H1 (cell line): ENCODE measurements around the gene RIMBP2. TPM values are rescaled to one million over a fixed set of nuclear protein-coding genes. Genes with fewer than 3 reads are reported as not detected.

ENCODE experiments used
- CTCF ChIA-PET: fragments of 300-600 bp; sonication (Branson Sonifier 250); formaldehyde crosslinking; loops from one replicate; lab custom pipeline; 2021; ENCODE audit not compliant: partially characterized antibody; lab: Charles Lee
- POLR2A ChIA-PET: fragments of 300-600 bp; sonication (Branson Sonifier 250); formaldehyde crosslinking; loops from one replicate; lab custom pipeline; 2021; ENCODE audit warnings: inconsistent platforms; ENCODE audit not compliant: partially characterized antibody; lab: Charles Lee
- DNase-seq, 2 experiments: peaks; one replicate each; pipeline versions ENCODE4 v3.0.0 to v3.0.0-alpha.2; 2010 to 2022; ENCODE audit warnings: low spot score in 2 of 2, low read depth in 1 of 2, mixed read lengths in 1 of 2
- FAIRE-seq: peaks from 2 replicates; lab custom pipeline; 2011; peaks lifted over from hg19 to GRCh38; lab: Jason Lieb, UNC
- H2AFZ ChIP-seq: 2 replicates; pipeline ENCODE4 v1.8.1; 2012; ENCODE audit warnings: low read length, inconsistent platforms
- H2AK5ac ChIP-seq: 2 replicates; pipeline ENCODE4 v1.6.1; 2013; ENCODE audit warnings: low read depth, low read length
- H2BK120ac ChIP-seq: replicated peaks from 2 replicates; pipeline ENCODE3; 2013; ENCODE audit warnings: low read depth, low read length, inconsistent platforms
- H2BK12ac ChIP-seq: 2 replicates; pipeline ENCODE4 v1.6.1; 2013; ENCODE audit warnings: low read depth, low read length
- H2BK15ac ChIP-seq: 2 replicates; pipeline ENCODE4 v1.6.1; 2013; ENCODE audit warnings: low read length
- H2BK20ac ChIP-seq: 2 replicates; pipeline ENCODE4 v1.6.1; 2013; ENCODE audit warnings: low read length
- H2BK5ac ChIP-seq: 2 replicates; pipeline ENCODE4 v1.6.1; 2013; ENCODE audit warnings: low read depth, low read length
- H3K14ac ChIP-seq: 2 replicates; pipeline ENCODE4 v1.6.1; 2013; ENCODE audit warnings: inconsistent platforms; ENCODE audit not compliant: insufficient read length
- H3K18ac ChIP-seq: 2 replicates; pipeline ENCODE4 v1.6.1; 2013; ENCODE audit warnings: low read length; ENCODE audit errors: extremely low read depth
- H3K23ac ChIP-seq: 2 replicates; pipeline ENCODE4 v1.6.1; 2013; ENCODE audit warnings: inconsistent platforms; ENCODE audit not compliant: insufficient read length
- H3K23me2 ChIP-seq: 2 replicates; pipeline ENCODE4 v1.6.1; 2013; ENCODE audit warnings: low read depth, low read length
- H3K27ac ChIP-seq: 2 replicates; pipeline ENCODE4 v1.6.1; 2011; ENCODE audit warnings: low read depth, low read length, inconsistent platforms
- H3K27me3 ChIP-seq, 4 experiments: replicated peaks in 1 of 4; 1 replicate in 1 of 4; 2 replicates in 3 of 4; pipeline versions ENCODE4 v1.6.1 to v1.8.1; 2011 to 2013; ENCODE audit warnings: low read length in 3 of 4, mild to moderate bottlenecking in 3 of 4, inconsistent platforms in 2 of 4, mixed read lengths in 2 of 4, moderate library complexity in 1 of 4; ENCODE audit not compliant: control insufficient read depth in 3 of 4, insufficient read depth in 3 of 4; ENCODE audit errors: extremely low read depth in 1 of 4
- H3K36me3 ChIP-seq, 4 experiments: 2 replicates each; pipeline versions ENCODE4 v1.6.1 to v1.8.1; 2011 to 2013; ENCODE audit warnings: mild to moderate bottlenecking in 4 of 4, low read length in 3 of 4, moderate library complexity in 2 of 4, control low read depth in 1 of 4, inconsistent platforms in 1 of 4; ENCODE audit not compliant: insufficient read depth in 4 of 4, control insufficient read depth in 2 of 4
- H3K4ac ChIP-seq: replicated peaks from 2 replicates; pipeline ENCODE3; 2013; ENCODE audit warnings: low read length, low read depth, mixed read lengths, inconsistent platforms; ENCODE audit not compliant: insufficient read length
- H3K4me1 ChIP-seq, 4 experiments: replicated peaks in 1 of 4; 1 replicate in 1 of 4; 2 replicates in 3 of 4; pipeline versions ENCODE4 v1.6.1 to v1.8.1; 2011 to 2013; ENCODE audit warnings: low read length in 3 of 4, inconsistent platforms in 2 of 4, mixed read lengths in 1 of 4; ENCODE audit not compliant: insufficient read depth in 4 of 4, control insufficient read depth in 3 of 4
- H3K4me2 ChIP-seq, 2 experiments: 2 replicates each; pipeline versions ENCODE4 v1.6.1 to v1.8.1; 2011 to 2013; ENCODE audit warnings: low read depth in 2 of 2, low read length in 2 of 2, control low read depth in 1 of 2, inconsistent platforms in 1 of 2, mild to moderate bottlenecking in 1 of 2; ENCODE audit not compliant: insufficient read depth in 1 of 2
- H3K4me3 ChIP-seq, 4 experiments: fragments of 200-600, 300-600 bp in 1 of 4; sonication (generic), shearing (Covaris generic), sonication (Bioruptor Twin) in 1 of 4; 2 replicates each; pipeline versions ENCODE4 v1.5.1 to v1.8.1; 2011 to 2016; ENCODE audit warnings: low read length in 4 of 4, low read depth in 3 of 4, control low read depth in 2 of 4, inconsistent platforms in 2 of 4, mild to moderate bottlenecking in 2 of 4, mixed read lengths in 1 of 4, moderate library complexity in 1 of 4; ENCODE audit not compliant: insufficient read depth in 2 of 4; ENCODE audit errors: extremely low read depth in 1 of 4
- H3K56ac ChIP-seq: replicated peaks from 2 replicates; pipeline ENCODE3; 2013; ENCODE audit warnings: low read depth, mild to moderate bottlenecking, mixed read lengths, low read length, inconsistent platforms; ENCODE audit not compliant: insufficient read length
- H3K79me1 ChIP-seq: 2 replicates; pipeline ENCODE4 v1.6.1; 2013; ENCODE audit warnings: low read depth, low read length, control low read depth
- H3K79me2 ChIP-seq, 2 experiments: 2 replicates each; pipeline versions ENCODE4 v1.6.1 to v1.8.1; 2012 to 2013; ENCODE audit warnings: low read length in 2 of 2, mild to moderate bottlenecking in 2 of 2, inconsistent platforms in 1 of 2; ENCODE audit not compliant: insufficient read depth in 2 of 2, control insufficient read depth in 1 of 2
- H3K9ac ChIP-seq, 4 experiments: replicated peaks in 1 of 4; 1 replicate in 1 of 4; 2 replicates in 3 of 4; pipeline versions ENCODE4 v1.6.1 to v1.8.1; 2011 to 2013; ENCODE audit warnings: low read depth in 3 of 4, low read length in 3 of 4, control low read depth in 2 of 4, mild to moderate bottlenecking in 2 of 4, moderate library complexity in 2 of 4, inconsistent platforms in 1 of 4; ENCODE audit errors: extremely low read depth in 1 of 4
- H3K9me3 ChIP-seq, 2 experiments: 2 replicates each; pipeline versions ENCODE4 v1.6.1 to v1.8.1; 2012 to 2013; ENCODE audit warnings: mild to moderate bottlenecking in 2 of 2, moderate library complexity in 2 of 2, control low read depth in 1 of 2, inconsistent platforms in 1 of 2, low read depth in 1 of 2, low read length in 1 of 2, mixed read lengths in 1 of 2; ENCODE audit not compliant: insufficient read depth in 2 of 2
- H4K20me1 ChIP-seq, 2 experiments: replicated peaks in 1 of 2; 2 replicates each; pipeline versions ENCODE3 to v1.8.1; 2011 to 2013; ENCODE audit warnings: inconsistent platforms in 2 of 2, low read length in 2 of 2, mild to moderate bottlenecking in 1 of 2; ENCODE audit not compliant: insufficient read depth in 2 of 2, control insufficient read depth in 1 of 2
- H4K5ac ChIP-seq: 2 replicates; pipeline ENCODE4 v1.6.1; 2013; ENCODE audit warnings: low read length, low read depth, mixed read lengths, inconsistent platforms; ENCODE audit not compliant: insufficient read length
- H4K8ac ChIP-seq: 2 replicates; pipeline ENCODE4 v1.8.0; 2013; ENCODE audit warnings: mild to moderate bottlenecking, moderate library complexity, low read length, inconsistent platforms; ENCODE audit not compliant: insufficient read depth; ENCODE audit errors: extremely low read depth
- H4K91ac ChIP-seq: replicated peaks from 2 replicates; pipeline ENCODE3; 2013; ENCODE audit warnings: low read length, mixed read lengths, inconsistent platforms; ENCODE audit not compliant: insufficient read length
- ASH2L ChIP-seq: fragments of 200-600, 300-600 bp; sonication (generic); IDR thresholded peaks from one replicate; pipeline ENCODE4 v1.7.1; 2017; ENCODE audit warnings: low read length
- HDAC2 ChIP-seq, 2 experiments: fragments of 300-600 bp in 1 of 2; sonication (generic) in 1 of 2; IDR thresholded peaks; 2 replicates each; pipeline ENCODE4 v1.6.1; 2011 to 2012; ENCODE audit warnings: low read depth in 2 of 2, low read length in 2 of 2, mild to moderate bottlenecking in 2 of 2, moderate library complexity in 2 of 2, borderline replicate concordance in 1 of 2, inconsistent platforms in 1 of 2
- HDAC6 ChIP-seq: IDR thresholded peaks from one replicate; pipeline ENCODE4 v1.7.1; 2012; ENCODE audit warnings: low read depth, mild to moderate bottlenecking, inconsistent platforms, low read length, moderate library complexity
- KDM1A ChIP-seq: fragments of 200-600, 300-600 bp; sonication (generic); IDR thresholded peaks from 2 replicates; pipeline ENCODE4 v1.7.1; 2016; ENCODE audit warnings: mild to moderate bottlenecking, low read length, borderline replicate concordance
- POLR2AphosphoS5 ChIP-seq: IDR thresholded peaks from 2 replicates; pipeline ENCODE4 v1.6.1; 2011; ENCODE audit warnings: low read depth, low read length
- SIRT6 ChIP-seq: IDR thresholded peaks from one replicate; pipeline ENCODE4 v1.7.1; 2012; ENCODE audit warnings: low read length, inconsistent platforms
- SUZ12 ChIP-seq: fragments of 200-600 bp; sonication (generic); IDR thresholded peaks from 2 replicates; pipeline ENCODE4 v1.6.1; 2012; ENCODE audit warnings: mild to moderate bottlenecking, inconsistent platforms, low read length, moderate library complexity, mixed read lengths
- TAF1 ChIP-seq: IDR thresholded peaks from 2 replicates; pipeline ENCODE4 v1.6.1; 2011; ENCODE audit warnings: mild to moderate bottlenecking, low read depth, low read length
- WGBS, 2 experiments: shearing (Covaris generic) in 1 of 2; methylation state at CpG; one replicate each; pipeline versions ENCODE4 v1.1.6 to v1.1.7; 2013 to 2015; ENCODE audit warnings: low lambda C conversion rate in 2 of 2, mixed read lengths in 2 of 2, inconsistent platforms in 1 of 2, low coverage in 1 of 2, missing lambda C conversion rate in 1 of 2; ENCODE audit not compliant: insufficient replicate concordance in 2 of 2, insufficient coverage in 1 of 2, insufficient read length in 1 of 2; ENCODE audit errors: extremely low coverage in 1 of 2, missing lambda C conversion rate in 1 of 2; 5-methylcytosine and 5-hydroxymethylcytosine counted together
- polyA plus RNA-seq, 7 experiments: library from polyadenylated mRNA; depleted of rRNA in 3 of 7; stranded (reverse) in 5 of 7; unstranded in 2 of 7; fragments of >200 nt in 5 of 7; fragments of 200-250 nt in 2 of 7; gene quantifications; 1 replicate in 5 of 7; 2 replicates in 1 of 7; 4 replicates in 1 of 7; pipeline versions ENCODE4 v1.2.1 to v1.2.3, GENCODE V29; 2011 to 2013; ENCODE audit warnings: missing spikeins in 2 of 7, mixed read lengths in 2 of 7
- total RNA-seq: library from RNA; stranded (reverse); fragmentation: NEBNext Ultra II Directional; extraction: Animal tissue kit (Norgen Biotek cat#: 25700); gene quantifications from 2 replicates; pipeline ENCODE4 v1.2.1, GENCODE V29; 2021

The RIMBP2 gene
- total and polyA plus RNA-seq, 2 of the 8 experiments (the other 6 are each of a cell fraction or from before 2014, with no cell fraction given), result 0.18 to 0.65 TPM

DNA sequence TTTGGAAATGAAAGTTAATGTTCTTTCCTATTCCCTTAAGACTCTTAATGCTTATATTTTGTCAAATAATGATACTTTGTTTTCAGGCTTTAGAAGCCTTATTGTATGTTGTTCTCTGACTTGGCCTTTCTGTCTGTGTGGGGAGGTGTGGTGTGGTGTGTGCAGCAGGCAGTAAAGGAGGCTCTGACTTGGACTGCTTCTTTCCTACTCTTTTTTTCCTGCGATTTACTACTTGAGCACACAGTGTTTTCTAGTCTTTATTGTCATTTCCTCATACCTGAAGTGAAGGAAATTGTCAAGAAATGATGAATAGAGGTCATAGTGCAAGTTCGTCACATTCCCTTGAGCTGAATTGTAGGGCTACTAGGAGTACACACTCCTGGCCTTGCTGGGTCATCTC, 351.5 kb downstream of the RIMBP2 start:
- H3K4me1 ChIP-seq, result no peaks in the 10 kb centered on the region
- H2AFZ ChIP-seq, result no peak overlapping the region
- H2AK5ac ChIP-seq, result no peak overlapping the region
- H2BK15ac ChIP-seq, result no peak overlapping the region
- H4K20me1 ChIP-seq, result no peaks in the 10 kb centered on the region
- H3K14ac ChIP-seq, result no peak overlapping the region
- H3K18ac ChIP-seq, result no peak overlapping the region
- H4K8ac ChIP-seq, result no peak overlapping the region
- H3K4me3 ChIP-seq, result no peak overlapping the region
- WGBS, 2 experiments, result 95% methylated on average over 2 of the region's 2 CpGs; no CpG with 5 or more reads in 1 of the 2 experiments
- H4K91ac ChIP-seq, result no peak overlapping the region
- H3K9ac ChIP-seq, result no peak overlapping the region
- POLR2A ChIA-PET, result no interaction called here
- H3K9me3 ChIP-seq, result no peaks in the 10 kb centered on the region
- no peak overlapping the region for H2BK20ac ChIP-seq
- no peak for TF ChIP-seq KDM1A
- no peak for TF ChIP-seq POLR2AphosphoS5
- no peak for TF ChIP-seq SIRT6
- no peak for TF ChIP-seq HDAC2 (IDR thresholded peaks at IDR 0.05; ENCODE audit: borderline replicate concordance in 1 of 2, low read depth in 2 of 2, low read length in 2 of 2)
- no peak for TF ChIP-seq SUZ12
- TF ChIP-seq HDAC6, result no peak
- TF ChIP-seq ASH2L, result no peak
- TF ChIP-seq TAF1, result no peak
- H3K23me2 ChIP-seq, result no peaks in the 10 kb centered on the region
- CTCF ChIA-PET, result no interaction called here
- H3K79me1 ChIP-seq, result no peaks in the 10 kb centered on the region
- no peak overlapping the region for H2BK5ac ChIP-seq
- DNase-seq (no peak), FAIRE-seq (no peak)
- H3K4ac ChIP-seq, result no peak overlapping the region
- H2BK12ac ChIP-seq, result no peak overlapping the region
- no peaks in the 10 kb centered on the region; a peak in 2 of 7 replicates for H3K27me3 ChIP-seq
- no peaks in the 10 kb centered on the region for H3K36me3 ChIP-seq
- no peak overlapping the region for H3K56ac ChIP-seq
- no peaks in the 10 kb centered on the region for H3K79me2 ChIP-seq
- H4K5ac ChIP-seq, result no peak overlapping the region
- H2BK120ac ChIP-seq, result no peak overlapping the region
- H3K4me2 ChIP-seq, result no peak overlapping the region
- no peak overlapping the region for H3K23ac ChIP-seq
- H3K27ac ChIP-seq, result no peak overlapping the region
